ENCODE results near the gene PLA2G2D.

PLA2G2D gene

DNA sequence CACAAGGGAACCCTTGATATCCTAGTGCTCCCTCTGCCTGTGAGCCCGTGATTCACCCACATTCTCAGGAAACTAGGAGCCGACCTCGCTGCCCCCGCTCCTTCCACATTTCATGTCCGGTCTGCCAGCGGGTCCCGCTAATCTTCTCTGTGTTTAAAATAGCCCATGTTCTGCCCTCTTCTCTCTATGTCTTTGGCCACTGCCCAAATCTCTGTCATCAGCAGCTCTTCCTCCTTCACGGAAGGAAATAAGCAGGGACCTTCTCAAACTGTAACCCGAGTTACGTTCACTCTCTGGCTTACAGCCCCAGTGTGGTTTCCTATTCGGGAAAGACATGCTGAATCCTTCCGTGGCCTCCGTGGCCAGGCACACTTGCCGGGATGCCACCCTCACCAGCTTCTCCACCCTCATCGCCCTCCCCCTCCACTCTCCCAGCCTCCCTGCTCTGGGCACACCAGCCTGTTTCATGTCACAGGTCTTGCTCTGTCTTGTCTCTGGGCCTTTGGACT is 45.4 kb upstream of the PLA2G2D start:
- no peak overlapping the region for H3K23ac ChIP-seq (ENCODE audit: low read length)
- no peak for DNase-seq

DNA sequence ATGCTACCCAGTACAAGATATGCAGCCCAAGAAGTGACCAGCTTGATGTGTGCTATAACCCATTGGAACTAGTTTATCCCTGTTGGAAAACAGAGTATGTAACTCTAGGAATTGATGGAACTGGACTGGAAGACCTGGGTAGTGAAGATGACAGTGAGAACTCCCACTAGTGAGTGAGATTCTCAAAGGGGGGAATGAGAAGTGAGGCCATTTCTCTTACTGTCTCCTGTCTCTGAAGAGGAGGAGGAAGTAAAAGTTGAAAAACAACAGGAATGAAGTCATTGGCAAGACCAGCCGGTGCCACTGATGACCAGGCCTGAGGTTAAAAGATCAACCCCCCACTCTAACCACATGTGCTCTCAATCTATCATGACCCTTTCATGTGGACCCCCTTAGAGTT is 40.7 kb upstream of the PLA2G2D start:
- H2BK15ac ChIP-seq (replicated peaks; ENCODE audit: low read depth): no peak overlapping the region
- H3K9ac ChIP-seq (ENCODE audit: low read length): no peak overlapping the region
- no peaks in the 10 kb centered on the region for H3K79me2 ChIP-seq (ENCODE audit: control insufficient read depth, insufficient read depth, low read length)
- no peak overlapping the region for H2BK5ac ChIP-seq (ENCODE audit: low read length)
- H3K18ac ChIP-seq (ENCODE audit: low read length): no peak overlapping the region
- H3K4me2 ChIP-seq (ENCODE audit: low read length): no peak overlapping the region
- H3K4me3 ChIP-seq (ENCODE audit: low read length): no peak overlapping the region
- H2BK120ac ChIP-seq (ENCODE audit: low read depth, low read length): no peak overlapping the region
- no peak overlapping the region for H3K4ac ChIP-seq (ENCODE audit: low read depth, low read length)
- no CpG with 5 or more reads among the region's 1 CpG for WGBS (ENCODE audit: extremely low coverage, insufficient coverage, low lambda C conversion rate)
- DNase-seq: no peak
- no peak overlapping the region for H4K8ac ChIP-seq (ENCODE audit: low read depth, low read length)
- no peak overlapping the region for H3K23ac ChIP-seq (ENCODE audit: low read length)
- no peaks in the 10 kb centered on the region for H3K4me1 ChIP-seq (ENCODE audit: control insufficient read depth, low read depth, low read length)
- H3K27ac ChIP-seq (ENCODE audit: low read depth, low read length): no peak overlapping the region
- no peak overlapping the region for H4K5ac ChIP-seq (ENCODE audit: low read length)
- no peak overlapping the region for H3K56ac ChIP-seq (ENCODE audit: low read length)
- no peaks in the 10 kb centered on the region for H3K79me1 ChIP-seq (ENCODE audit: low read length)
- H3K36me3 ChIP-seq (ENCODE audit: control insufficient read depth, insufficient read depth, low read length): no peaks in the 10 kb centered on the region
- no peaks in the 10 kb centered on the region for H3K27me3 ChIP-seq (ENCODE audit: insufficient read depth, low read length, poor library complexity)
- no peak overlapping the region for H2AK5ac ChIP-seq (ENCODE audit: low read length)

More for the DNA sequence above, 45.4 kb upstream of the PLA2G2D start:
- H3K4me3 ChIP-seq (ENCODE audit: low read length): no peak overlapping the region
- no peaks in the 10 kb centered on the region for H3K27me3 ChIP-seq (ENCODE audit: insufficient read depth, low read length, poor library complexity)
- no peak overlapping the region for H3K4me2 ChIP-seq (ENCODE audit: low read length)
- H3K18ac ChIP-seq (ENCODE audit: low read length): no peak overlapping the region
- no CpG with 5 or more reads among the region's 15 CpGs for WGBS (ENCODE audit: extremely low coverage, insufficient coverage, low lambda C conversion rate)
- H3K56ac ChIP-seq (ENCODE audit: low read length): no peak overlapping the region
- H2BK15ac ChIP-seq (replicated peaks; ENCODE audit: low read depth): no peak overlapping the region
- H3K79me1 ChIP-seq (ENCODE audit: low read length): no peaks in the 10 kb centered on the region
- no peaks in the 10 kb centered on the region for H3K79me2 ChIP-seq (ENCODE audit: control insufficient read depth, insufficient read depth, low read length)
- no peak overlapping the region for H3K4ac ChIP-seq (ENCODE audit: low read depth, low read length)
- no peak overlapping the region for H4K5ac ChIP-seq (ENCODE audit: low read length)
- no peak overlapping the region for H2BK120ac ChIP-seq (ENCODE audit: low read depth, low read length)
- H3K9ac ChIP-seq (ENCODE audit: low read length): no peak overlapping the region
- no peak overlapping the region for H3K27ac ChIP-seq (ENCODE audit: low read depth, low read length)
- no peaks in the 10 kb centered on the region for H3K4me1 ChIP-seq (ENCODE audit: control insufficient read depth, low read depth, low read length)
- H2BK5ac ChIP-seq (ENCODE audit: low read length): no peak overlapping the region
- no peaks in the 10 kb centered on the region for H3K36me3 ChIP-seq (ENCODE audit: control insufficient read depth, insufficient read depth, low read length)
- no peak overlapping the region for H4K8ac ChIP-seq (ENCODE audit: low read depth, low read length)
- H2AK5ac ChIP-seq (ENCODE audit: low read length): no peak overlapping the region

DNA sequence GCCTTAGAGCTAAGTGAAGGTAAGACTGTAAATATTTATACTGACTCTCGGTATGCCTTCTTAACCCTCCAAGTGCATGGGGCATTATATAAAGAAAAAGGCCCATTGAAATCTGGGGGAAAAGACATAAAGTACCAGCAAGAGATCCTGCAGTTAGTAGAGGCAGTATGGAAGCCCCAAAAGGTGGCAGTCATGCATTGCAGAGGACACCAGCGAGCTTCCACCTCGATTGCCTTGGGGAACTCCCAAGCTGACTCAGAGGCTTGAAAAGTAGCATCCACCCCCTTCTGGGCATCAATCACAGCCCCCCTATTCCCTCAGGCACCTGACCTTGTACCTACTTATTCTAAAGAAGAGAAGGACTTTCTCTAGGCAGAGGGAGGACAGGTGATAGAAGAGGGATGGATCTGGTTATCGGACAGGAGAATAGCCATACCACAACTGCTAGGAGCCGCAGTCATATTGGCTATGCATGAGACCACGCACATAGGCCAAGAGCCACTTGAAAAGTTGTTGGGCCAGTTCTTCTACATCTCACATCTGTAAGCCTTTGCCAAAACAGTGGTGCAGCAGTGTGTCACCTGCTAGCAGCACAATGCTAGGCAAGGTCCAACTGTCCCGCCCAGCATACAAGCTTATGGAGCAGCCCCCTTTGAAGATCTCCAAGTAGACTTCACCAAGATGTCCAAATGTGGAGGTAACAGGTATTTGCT is 39.2 kb upstream of the PLA2G2D start:
- H3K23ac ChIP-seq (ENCODE audit: low read length): no peak overlapping the region
- no peak overlapping the region for H3K4me3 ChIP-seq (ENCODE audit: low read length)
- no peak overlapping the region for H4K8ac ChIP-seq (ENCODE audit: low read depth, low read length)
- no peak overlapping the region for H3K27ac ChIP-seq (ENCODE audit: low read depth, low read length)
- no peak overlapping the region for H2BK5ac ChIP-seq (ENCODE audit: low read length)
- H2BK15ac ChIP-seq (replicated peaks; ENCODE audit: low read depth): no peak overlapping the region
- no peak overlapping the region for H3K18ac ChIP-seq (ENCODE audit: low read length)
- H3K4ac ChIP-seq (ENCODE audit: low read depth, low read length): no peak overlapping the region
- H3K79me1 ChIP-seq (ENCODE audit: low read length): no peaks in the 10 kb centered on the region
- H3K36me3 ChIP-seq (ENCODE audit: control insufficient read depth, insufficient read depth, low read length): no peaks in the 10 kb centered on the region
- no peaks in the 10 kb centered on the region for H3K27me3 ChIP-seq (ENCODE audit: insufficient read depth, low read length, poor library complexity)
- H3K4me1 ChIP-seq (ENCODE audit: control insufficient read depth, low read depth, low read length): no peaks in the 10 kb centered on the region
- no peak for DNase-seq
- no peaks in the 10 kb centered on the region for H3K79me2 ChIP-seq (ENCODE audit: control insufficient read depth, insufficient read depth, low read length)
- H3K4me2 ChIP-seq (ENCODE audit: low read length): no peak overlapping the region
- H3K9ac ChIP-seq (ENCODE audit: low read length): no peak overlapping the region
- no peak overlapping the region for H2AK5ac ChIP-seq (ENCODE audit: low read length)
- no peak overlapping the region for H3K56ac ChIP-seq (ENCODE audit: low read length)
- no peak overlapping the region for H4K5ac ChIP-seq (ENCODE audit: low read length)
- WGBS (ENCODE audit: extremely low coverage, insufficient coverage, low lambda C conversion rate): no CpG with 5 or more reads among the region's 7 CpGs
- H2BK120ac ChIP-seq (ENCODE audit: low read depth, low read length): no peak overlapping the region

DNA sequence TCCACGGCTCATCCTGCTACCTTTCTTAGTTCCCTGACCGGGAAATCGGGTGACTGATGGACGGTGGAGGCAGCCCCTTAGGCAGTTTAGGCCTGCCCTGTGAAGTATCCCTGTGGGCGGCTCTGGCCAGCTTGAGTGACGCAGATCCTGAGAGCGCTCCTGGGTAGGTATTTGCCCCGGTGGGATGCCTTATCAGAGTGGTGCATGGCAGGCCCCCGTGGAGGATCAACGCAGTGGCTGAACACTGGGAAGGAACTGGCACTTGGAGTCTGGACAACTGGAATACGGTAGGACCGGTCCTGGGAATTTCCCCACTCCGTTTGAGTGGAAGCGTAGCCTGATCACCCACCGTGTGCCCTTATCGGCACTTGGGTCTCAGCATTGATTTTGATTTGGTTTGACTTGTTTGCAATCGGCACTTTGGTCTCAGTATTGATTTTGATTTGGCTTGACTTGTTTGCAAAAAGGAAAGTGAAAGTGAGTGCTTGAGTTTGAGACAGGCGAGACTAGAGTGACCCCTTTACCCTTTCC is 35.0 kb upstream of the PLA2G2D start:
- no peak overlapping the region for H2AK5ac ChIP-seq (ENCODE audit: low read length)
- H3K36me3 ChIP-seq (ENCODE audit: control insufficient read depth, insufficient read depth, low read length): no peaks in the 10 kb centered on the region
- no peaks in the 10 kb centered on the region for H3K4me1 ChIP-seq (ENCODE audit: control insufficient read depth, low read depth, low read length)
- no peaks in the 10 kb centered on the region for H3K79me1 ChIP-seq (ENCODE audit: low read length)
- no peak overlapping the region for H2BK120ac ChIP-seq (ENCODE audit: low read depth, low read length)
- H2BK15ac ChIP-seq (replicated peaks; ENCODE audit: low read depth): no peak overlapping the region
- no peak overlapping the region for H3K56ac ChIP-seq (ENCODE audit: low read length)
- no peak overlapping the region for H3K4me3 ChIP-seq (ENCODE audit: low read length)
- DNase-seq: no peak
- no peak overlapping the region for H3K9ac ChIP-seq (ENCODE audit: low read length)
- H2BK5ac ChIP-seq (ENCODE audit: low read length): no peak overlapping the region
- no peak overlapping the region for H3K23ac ChIP-seq (ENCODE audit: low read length)
- H3K27ac ChIP-seq (ENCODE audit: low read depth, low read length): no peak overlapping the region
- H4K8ac ChIP-seq (ENCODE audit: low read depth, low read length): no peak overlapping the region
- no peaks in the 10 kb centered on the region for H3K27me3 ChIP-seq (ENCODE audit: insufficient read depth, low read length, poor library complexity)
- no peak overlapping the region for H4K5ac ChIP-seq (ENCODE audit: low read length)
- H3K4ac ChIP-seq (ENCODE audit: low read depth, low read length): no peak overlapping the region
- no peak overlapping the region for H3K4me2 ChIP-seq (ENCODE audit: low read length)
- no CpG with 5 or more reads among the region's 18 CpGs for WGBS (ENCODE audit: extremely low coverage, insufficient coverage, low lambda C conversion rate)
- H3K18ac ChIP-seq (ENCODE audit: low read length): no peak overlapping the region
- no peaks in the 10 kb centered on the region for H3K79me2 ChIP-seq (ENCODE audit: control insufficient read depth, insufficient read depth, low read length)

- Histone ChIP-seq H3K79me2 (ENCODE audit: control insufficient read depth, insufficient read depth, low read length) (no peaks in the 10 kb centered on the region), H3K4ac (ENCODE audit: low read depth, low read length) (no peak overlapping the region), H4K8ac (ENCODE audit: low read depth, low read length) (no peak overlapping the region), H3K27ac (ENCODE audit: low read depth, low read length) (no peak overlapping the region), H3K36me3 (ENCODE audit: control insufficient read depth, insufficient read depth, low read length) (no peaks in the 10 kb centered on the region), H3K23ac (ENCODE audit: low read length) (no peak overlapping the region), H2BK5ac (ENCODE audit: low read length) (no peak overlapping the region), H3K4me3 (ENCODE audit: low read length) (no peak overlapping the region), H2BK15ac (replicated peaks; ENCODE audit: low read depth) (no peak overlapping the region), H2AK5ac (ENCODE audit: low read length) (no peak overlapping the region), H3K4me2 (ENCODE audit: low read length) (no peak overlapping the region), H3K18ac (ENCODE audit: low read length) (no peak overlapping the region), H3K79me1 (ENCODE audit: low read length) (no peaks in the 10 kb centered on the region), H3K27me3 (ENCODE audit: insufficient read depth, low read length, poor library complexity) (no peaks in the 10 kb centered on the region), H4K5ac (ENCODE audit: low read length) (no peak overlapping the region), H3K9ac (ENCODE audit: low read length) (no peak overlapping the region), H3K56ac (ENCODE audit: low read length) (no peak overlapping the region), H2BK120ac (ENCODE audit: low read depth, low read length) (no peak overlapping the region), H3K4me1 (ENCODE audit: control insufficient read depth, low read depth, low read length) (no peaks in the 10 kb centered on the region)
- no CpG with 5 or more reads among the region's 6 CpGs for WGBS (ENCODE audit: extremely low coverage, insufficient coverage, low lambda C conversion rate)
- peak; percentile 81 for DNase-seq
Observed at GRCh38 chr1:20153000-20153418, 33.7 kb upstream of the PLA2G2D start.

DNA sequence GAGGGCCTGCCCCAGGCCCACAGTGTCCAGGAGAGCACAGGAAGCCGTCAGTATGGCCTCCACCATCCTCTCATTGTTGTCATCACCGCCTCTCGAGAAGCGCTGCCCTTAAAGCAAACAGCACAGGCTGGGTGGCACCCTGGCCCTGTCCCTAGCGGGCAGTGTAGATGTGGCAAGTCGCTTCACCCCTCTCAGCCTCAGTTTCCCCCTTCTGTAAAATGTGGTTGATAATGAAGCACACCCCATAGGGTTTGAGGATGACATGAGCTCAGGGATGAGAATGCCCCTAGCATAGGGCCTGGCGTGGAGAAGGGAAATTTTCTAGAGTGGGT is 33.2 kb upstream of the PLA2G2D start:
- no peak overlapping the region for H3K4me3 ChIP-seq (ENCODE audit: low read length)
- DNase-seq: no peak
- H2AK5ac ChIP-seq (ENCODE audit: low read length): no peak overlapping the region
- no peaks in the 10 kb centered on the region for H3K27me3 ChIP-seq (ENCODE audit: insufficient read depth, low read length, poor library complexity)
- H3K18ac ChIP-seq (ENCODE audit: low read length): no peak overlapping the region
- H3K4me2 ChIP-seq (ENCODE audit: low read length): no peak overlapping the region
- H3K79me1 ChIP-seq (ENCODE audit: low read length): no peaks in the 10 kb centered on the region
- H2BK120ac ChIP-seq (ENCODE audit: low read depth, low read length): no peak overlapping the region
- H3K4me1 ChIP-seq (ENCODE audit: control insufficient read depth, low read depth, low read length): no peaks in the 10 kb centered on the region
- no peak overlapping the region for H3K4ac ChIP-seq (ENCODE audit: low read depth, low read length)
- H3K79me2 ChIP-seq (ENCODE audit: control insufficient read depth, insufficient read depth, low read length): no peaks in the 10 kb centered on the region
- no peak overlapping the region for H3K27ac ChIP-seq (ENCODE audit: low read depth, low read length)
- no CpG with 5 or more reads among the region's 7 CpGs for WGBS (ENCODE audit: extremely low coverage, insufficient coverage, low lambda C conversion rate)
- no peak overlapping the region for H3K23ac ChIP-seq (ENCODE audit: low read length)
- H3K36me3 ChIP-seq (ENCODE audit: control insufficient read depth, insufficient read depth, low read length): no peaks in the 10 kb centered on the region
- H2BK15ac ChIP-seq (replicated peaks; ENCODE audit: low read depth): no peak overlapping the region
- H3K9ac ChIP-seq (ENCODE audit: low read length): no peak overlapping the region
- no peak overlapping the region for H3K56ac ChIP-seq (ENCODE audit: low read length)
- no peak overlapping the region for H4K8ac ChIP-seq (ENCODE audit: low read depth, low read length)
- H2BK5ac ChIP-seq (ENCODE audit: low read length): no peak overlapping the region
- no peak overlapping the region for H4K5ac ChIP-seq (ENCODE audit: low read length)
